Prostate gland (tissue), 2 donors: ENCODE results near the gene LARP6. TPM values are rescaled to one million over a fixed set of nuclear protein-coding genes. Genes with fewer than 3 reads are reported as not detected.

Source experiments
- DNase-seq: peaks from one replicate; pipeline ENCODE4 v3.0.0-alpha.2; 2019; ENCODE audit warnings: low spot score
- H3K27ac ChIP-seq, 2 donors: fragments of 200-600 bp; sonication (generic); 2 replicates each; pipeline ENCODE4 v1.5.1; 2017 to 2019
- H3K27me3 ChIP-seq: fragments of 200-600 bp; sonication (generic); replicated peaks from 2 replicates; pipeline ENCODE4 v1.5.1; 2019; ENCODE audit not compliant: insufficient read depth
- H3K36me3 ChIP-seq, 2 donors: fragments of 200-600 bp; sonication (generic); 1 replicate in 1 of 2; 2 replicates in 1 of 2; pipeline versions ENCODE4 v1.5.1 to v1.8.1; 2017 to 2019
- H3K4me1 ChIP-seq: fragments of 200-600 bp; sonication (generic); replicated peaks from 2 replicates; pipeline ENCODE4 v1.5.1; 2019
- H3K4me3 ChIP-seq, 2 donors: fragments of 200-600 bp; sonication (generic); 2 replicates each; pipeline ENCODE4 v1.5.1; 2017 to 2019
- H3K9me3 ChIP-seq: fragments of 200-600 bp; sonication (generic); 2 replicates; pipeline ENCODE4 v1.5.1; 2017
- POLR2A ChIP-seq: fragments of 450-650 bp; IDR thresholded peaks from one replicate; pipeline ENCODE4 v1.6.1; 2016; ENCODE audit warnings: antibody characterized with exemption, mild to moderate bottlenecking
- POLR2AphosphoS5 ChIP-seq: sonication (generic); formaldehyde crosslinking; IDR thresholded peaks from one replicate; pipeline ENCODE4 v1.6.1; 2017; ENCODE audit warnings: antibody characterized with exemption
- WGBS: methylation state at CpG from one replicate; pipeline ENCODE4 v1.1.5; 2018; 5-methylcytosine and 5-hydroxymethylcytosine counted together
- intact Hi-C: fragments of 100-400 bp; cut with DNase I; formaldehyde crosslinking; loops from one replicate; pipeline ENCODE4 v1.14.2; 2022
- total RNA-seq, 2 donors: library from RNA; depleted of rRNA; stranded (reverse); fragments of >200 nt; gene quantifications; one replicate each; pipeline ENCODE4 v1.1.0, GENCODE V29; 2016
- TF ChIP-seq, protein P1 (sequence below), 4 experiments: fragments of 200-600 bp in 2 of 4; fragments of 450-650 bp in 2 of 4; sonication (generic) in 2 of 4; IDR thresholded peaks; 1 replicate in 3 of 4; 2 replicates in 1 of 4; pipeline ENCODE4 v1.5.1; 2016 to 2019; ENCODE audit warnings: antibody characterized with exemption in 4 of 4, mild to moderate bottlenecking in 2 of 4, moderate library complexity in 2 of 4

The LARP6 gene
- total RNA-seq, 2 donors from 2014 or later: 24.6 to 43.3 TPM

DNA sequence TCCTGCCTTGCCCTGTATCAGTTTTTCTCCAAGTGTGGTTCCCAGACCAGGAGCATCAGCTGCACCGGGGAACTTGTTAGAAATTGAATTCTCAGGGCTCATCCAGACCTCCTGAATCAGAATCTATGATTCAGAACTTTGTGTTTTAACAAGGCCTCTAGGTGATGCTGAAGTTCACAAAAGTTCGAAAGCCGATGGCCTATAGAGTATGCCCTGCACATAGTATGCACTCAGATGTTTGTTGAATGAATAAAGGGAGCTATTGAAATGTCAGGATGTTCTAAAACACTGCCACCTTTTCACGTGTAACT, 664 bp upstream of the LARP6 start:
- no peaks in the 10 kb centered on the region for H3K4me1 ChIP-seq
- H3K27ac ChIP-seq: peak overlapping the region; percentile 84 to 88
- no peaks in the 10 kb centered on the region for H3K36me3 ChIP-seq
- peak overlapping the region; percentile 76 to 82 for H3K4me3 ChIP-seq
- no peak for DNase-seq
- intact Hi-C loops: no loop called here
- H3K27me3 ChIP-seq: no peaks in the 10 kb centered on the region
- WGBS: 37% methylated on average over 4 of the region's 4 CpGs
- no peaks in the 10 kb centered on the region for H3K9me3 ChIP-seq
- TF ChIP-seq, protein P1, sequence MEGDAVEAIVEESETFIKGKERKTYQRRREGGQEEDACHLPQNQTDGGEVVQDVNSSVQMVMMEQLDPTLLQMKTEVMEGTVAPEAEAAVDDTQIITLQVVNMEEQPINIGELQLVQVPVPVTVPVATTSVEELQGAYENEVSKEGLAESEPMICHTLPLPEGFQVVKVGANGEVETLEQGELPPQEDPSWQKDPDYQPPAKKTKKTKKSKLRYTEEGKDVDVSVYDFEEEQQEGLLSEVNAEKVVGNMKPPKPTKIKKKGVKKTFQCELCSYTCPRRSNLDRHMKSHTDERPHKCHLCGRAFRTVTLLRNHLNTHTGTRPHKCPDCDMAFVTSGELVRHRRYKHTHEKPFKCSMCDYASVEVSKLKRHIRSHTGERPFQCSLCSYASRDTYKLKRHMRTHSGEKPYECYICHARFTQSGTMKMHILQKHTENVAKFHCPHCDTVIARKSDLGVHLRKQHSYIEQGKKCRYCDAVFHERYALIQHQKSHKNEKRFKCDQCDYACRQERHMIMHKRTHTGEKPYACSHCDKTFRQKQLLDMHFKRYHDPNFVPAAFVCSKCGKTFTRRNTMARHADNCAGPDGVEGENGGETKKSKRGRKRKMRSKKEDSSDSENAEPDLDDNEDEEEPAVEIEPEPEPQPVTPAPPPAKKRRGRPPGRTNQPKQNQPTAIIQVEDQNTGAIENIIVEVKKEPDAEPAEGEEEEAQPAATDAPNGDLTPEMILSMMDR (IDR thresholded peaks at IDR 0.05): peak in 1 of 4 experiments; percentile 16
- no peak for TF ChIP-seq POLR2AphosphoS5

DNA sequence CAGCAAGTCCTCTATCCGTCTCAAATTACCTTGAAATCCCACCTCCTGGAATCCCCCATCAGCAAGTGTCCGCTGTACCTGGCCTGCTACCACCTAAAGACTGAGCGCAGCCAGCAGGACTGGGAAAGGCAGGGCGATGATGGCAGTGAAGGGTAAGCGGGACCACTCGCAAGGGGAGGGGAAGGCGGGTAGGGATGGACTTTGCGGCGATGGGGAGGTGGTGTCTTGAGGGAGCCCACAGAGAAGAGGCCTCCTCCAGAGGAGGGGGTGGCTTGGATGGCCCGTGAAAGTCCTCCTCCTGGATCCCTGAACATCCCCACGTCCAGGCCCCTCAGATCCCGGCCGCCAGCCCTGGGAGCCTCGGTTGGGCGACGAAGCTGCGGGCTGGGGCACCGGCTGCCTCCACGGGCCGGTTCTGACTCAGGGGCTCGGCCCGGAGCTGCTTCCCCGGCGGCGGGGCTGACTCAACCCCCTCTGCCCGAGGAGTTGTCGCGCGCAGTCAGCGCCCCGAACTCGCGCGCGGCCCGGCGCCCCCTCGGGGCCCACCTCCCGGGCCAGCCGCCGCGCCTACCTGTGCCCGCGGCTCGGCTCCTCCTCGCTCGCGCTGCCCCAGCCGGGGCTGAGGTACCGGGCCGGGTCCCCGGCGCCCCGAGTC, 512 bp downstream of the LARP6 start:
- intact Hi-C loops: no loop called here
- peak overlapping the region; percentile 76 to 82 for H3K4me3 ChIP-seq
- peak overlapping the region; percentile 84 to 88 for H3K27ac ChIP-seq
- H3K36me3 ChIP-seq: no peaks in the 10 kb centered on the region
- no peaks in the 10 kb centered on the region for H3K27me3 ChIP-seq
- H3K4me1 ChIP-seq: no peaks in the 10 kb centered on the region
- WGBS: 2% methylated on average over 51 of the region's 54 CpGs
- no peaks in the 10 kb centered on the region for H3K9me3 ChIP-seq
- peak; percentile 13 for TF ChIP-seq POLR2AphosphoS5
- TF ChIP-seq, protein P1 (IDR thresholded peaks at IDR 0.05): no peak
- DNase-seq: no peak

DNA sequence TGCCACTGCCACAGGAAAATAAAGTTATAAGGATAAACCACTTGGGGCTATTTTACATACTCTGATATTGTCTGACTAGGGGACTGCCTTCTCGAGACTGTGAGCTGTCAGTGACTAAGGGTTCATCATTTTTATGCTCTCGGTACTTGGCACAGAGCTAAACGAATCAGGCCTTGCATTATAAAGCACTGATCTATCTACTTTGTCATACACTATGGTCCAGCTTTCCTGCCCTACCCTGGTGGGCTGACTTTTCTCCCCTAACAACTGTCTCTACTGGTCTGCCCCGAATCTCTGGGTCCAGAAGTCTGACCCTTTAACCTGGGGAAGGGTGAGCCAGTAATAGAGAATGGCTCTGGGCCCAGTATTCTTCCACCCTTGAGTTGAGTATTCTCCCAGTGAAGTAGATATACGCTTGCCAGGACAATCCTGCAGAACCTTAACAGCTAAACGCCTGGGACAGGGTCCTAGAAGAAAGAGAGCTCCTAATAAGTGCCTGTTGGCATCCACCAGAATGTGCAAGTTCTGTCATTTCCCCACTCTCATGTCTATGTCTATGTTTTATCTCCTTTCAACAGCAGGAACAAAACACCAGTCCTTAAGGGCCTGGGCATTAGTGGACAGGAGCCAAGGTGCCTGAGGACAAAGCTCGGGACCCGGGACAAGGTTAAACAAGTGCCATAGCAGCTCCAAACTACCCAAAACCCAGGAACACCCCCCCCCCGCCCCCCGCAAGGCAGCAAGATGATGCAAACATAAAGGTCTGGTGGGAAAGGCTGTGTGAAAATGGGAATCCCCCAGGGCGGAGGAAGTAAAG, 1.2 kb downstream of the LARP6 start:
- Histone ChIP-seq H3K9me3 (no peaks in the 10 kb centered on the region), H3K27me3 (no peaks in the 10 kb centered on the region), H3K4me1 (no peaks in the 10 kb centered on the region), H3K27ac (peak overlapping the region; percentile 84 to 88), H3K36me3 (no peaks in the 10 kb centered on the region), H3K4me3 (peak overlapping the region; percentile 76 to 82)
- WGBS: 42% methylated on average over 11 of the region's 11 CpGs
- DNase-seq: no peak
- intact Hi-C loops: no loop called here
- TF ChIP-seq POLR2AphosphoS5 (no peak), POLR2A (no peak)
- TF ChIP-seq, protein P1 (IDR thresholded peaks at IDR 0.05): no peak

DNA sequence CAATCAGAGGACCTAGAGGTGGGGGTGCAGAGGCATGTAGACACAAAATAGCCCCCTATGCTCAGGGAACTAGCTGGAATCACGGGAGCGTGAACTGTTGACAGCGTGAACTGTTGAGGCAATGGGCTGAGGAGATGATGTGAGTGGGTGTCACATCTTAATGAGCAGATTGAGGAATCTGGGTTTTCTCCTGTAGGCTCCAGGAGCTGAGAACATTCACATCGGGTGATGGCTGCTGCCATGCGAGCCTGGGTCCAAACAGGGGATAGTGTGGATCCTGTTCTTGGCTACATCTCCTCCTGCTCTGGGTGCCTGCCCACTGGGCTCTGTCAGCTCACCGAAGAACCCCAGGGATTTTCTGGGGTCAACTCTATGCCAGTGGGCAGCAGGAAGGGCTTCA, 2.1 kb downstream of the LARP6 start:
- Histone ChIP-seq H3K36me3 (no peaks in the 10 kb centered on the region), H3K27ac (no peak overlapping the region), H3K4me1 (no peaks in the 10 kb centered on the region), H3K9me3 (no peaks in the 10 kb centered on the region), H3K4me3 (no peak overlapping the region), H3K27me3 (no peaks in the 10 kb centered on the region)
- TF ChIP-seq POLR2A: no peak
- TF ChIP-seq POLR2AphosphoS5: no peak
- TF ChIP-seq, protein P1 (IDR thresholded peaks at IDR 0.05): no peak
- intact Hi-C loops: no loop called here
- WGBS: 98% methylated on average over 6 of the region's 6 CpGs
- DNase-seq: no peak
